CD4-positive, alpha-beta T cell treated with Interleukin-2 at 100 ng/mL for 4 hours (primary cell): ENCODE measurements around the gene DCAF11.
A peak's percentile ranks its signal among the peaks of the same experiment; 100 is the strongest.

Source experiments
- DNase-seq: peaks from one replicate; pipeline ENCODE4 v3.0.0-alpha.2; 2020; ENCODE audit warnings: low spot score

The DCAF11 gene

GRCh38 chr14:24079491-24080141 is 35.0 kb upstream of the DCAF11 start:
- no peak for DNase-seq

GRCh38 chr14:24080142-24080530 is 34.4 kb upstream of the DCAF11 start:
- no peak for DNase-seq

- peak; percentile 63 for DNase-seq
Observed at GRCh38 chr14:24080888-24081738, 33.5 kb upstream of the DCAF11 start.

- DNase-seq: no peak
Observed at GRCh38 chr14:24081739-24082211, 32.8 kb upstream of the DCAF11 start.

GRCh38 chr14:24082411-24083080 is 32.0 kb upstream of the DCAF11 start:
- DNase-seq: no peak

GRCh38 chr14:24083462-24083861 is 31.1 kb upstream of the DCAF11 start:
- no peak for DNase-seq

GRCh38 chr14:24084440-24084839 is 30.1 kb upstream of the DCAF11 start:
- no peak for DNase-seq

- DNase-seq: no peak
Observed at GRCh38 chr14:24085215-24085614, 29.4 kb upstream of the DCAF11 start.

GRCh38 chr14:24086193-24086955 is 28.2 kb upstream of the DCAF11 start:
- no peak for DNase-seq

GRCh38 chr14:24087004-24087403 is 27.6 kb upstream of the DCAF11 start:
- DNase-seq: no peak

GRCh38 chr14:24088095-24088494 is 26.5 kb upstream of the DCAF11 start:
- no peak for DNase-seq

GRCh38 chr14:24089890-24090289 is 24.7 kb upstream of the DCAF11 start:
- DNase-seq: no peak

- DNase-seq: no peak
Observed at GRCh38 chr14:24092110-24092504, 22.5 kb upstream of the DCAF11 start.

GRCh38 chr14:24092505-24093206 is 21.9 kb upstream of the DCAF11 start:
- DNase-seq: no peak

- DNase-seq: no peak
Observed at GRCh38 chr14:24093207-24093900, 21.2 kb upstream of the DCAF11 start.

- DNase-seq: peak; percentile 57
Observed at GRCh38 chr14:24093901-24094840, 20.4 kb upstream of the DCAF11 start, which contains the start of gene PCK2. Gene PCK2, plus strand, starts transcription at chr14:24094311. Its CDS starts 95 bp downstream, at chr14:24094406.

GRCh38 chr14:24094841-24095270 is 19.7 kb upstream of the DCAF11 start:
- DNase-seq: no peak

- peak; percentile 17 for DNase-seq
Observed at GRCh38 chr14:24095271-24096068, 19.1 kb upstream of the DCAF11 start.
